Measurements from ENCODE around the gene KCNT2. TPM values are rescaled to one million over a fixed set of nuclear protein-coding genes. Genes with fewer than 3 reads are reported as not detected.

KCNT2 gene
- total and polyA plus RNA-seq, 4 donors, result 1.7 to 11.2 (median 6.8) TPM

- TF ChIP-seq, protein P1, sequence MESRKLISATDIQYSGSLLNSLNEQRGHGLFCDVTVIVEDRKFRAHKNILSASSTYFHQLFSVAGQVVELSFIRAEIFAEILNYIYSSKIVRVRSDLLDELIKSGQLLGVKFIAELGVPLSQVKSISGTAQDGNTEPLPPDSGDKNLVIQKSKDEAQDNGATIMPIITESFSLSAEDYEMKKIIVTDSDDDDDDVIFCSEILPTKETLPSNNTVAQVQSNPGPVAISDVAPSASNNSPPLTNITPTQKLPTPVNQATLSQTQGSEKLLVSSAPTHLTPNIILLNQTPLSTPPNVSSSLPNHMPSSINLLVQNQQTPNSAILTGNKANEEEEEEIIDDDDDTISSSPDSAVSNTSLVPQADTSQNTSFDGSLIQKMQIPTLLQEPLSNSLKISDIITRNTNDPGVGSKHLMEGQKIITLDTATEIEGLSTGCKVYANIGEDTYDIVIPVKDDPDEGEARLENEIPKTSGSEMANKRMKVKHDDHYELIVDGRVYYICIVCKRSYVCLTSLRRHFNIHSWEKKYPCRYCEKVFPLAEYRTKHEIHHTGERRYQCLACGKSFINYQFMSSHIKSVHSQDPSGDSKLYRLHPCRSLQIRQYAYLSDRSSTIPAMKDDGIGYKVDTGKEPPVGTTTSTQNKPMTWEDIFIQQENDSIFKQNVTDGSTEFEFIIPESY (IDR thresholded peaks at IDR 0.05), result no peak
- TF ChIP-seq, protein P2, sequence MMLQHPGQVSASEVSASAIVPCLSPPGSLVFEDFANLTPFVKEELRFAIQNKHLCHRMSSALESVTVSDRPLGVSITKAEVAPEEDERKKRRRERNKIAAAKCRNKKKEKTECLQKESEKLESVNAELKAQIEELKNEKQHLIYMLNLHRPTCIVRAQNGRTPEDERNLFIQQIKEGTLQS (IDR thresholded peaks at IDR 0.05), result no peak
- TF ChIP-seq HNF4G (IDR thresholded peaks at IDR 0.05) (no peak), NR2F2 (IDR thresholded peaks at IDR 0.05) (no peak), SP1 (IDR thresholded peaks at IDR 0.05) (no peak), GABPA (IDR thresholded peaks at IDR 0.05 in 1 of 2, conservative IDR thresholded peaks at IDR 0.05 in 1 of 2) (no peak), YY1 (IDR thresholded peaks at IDR 0.05) (no peak), JUND (IDR thresholded peaks at IDR 0.05) (no peak)
- TF ChIP-seq, protein P3, sequence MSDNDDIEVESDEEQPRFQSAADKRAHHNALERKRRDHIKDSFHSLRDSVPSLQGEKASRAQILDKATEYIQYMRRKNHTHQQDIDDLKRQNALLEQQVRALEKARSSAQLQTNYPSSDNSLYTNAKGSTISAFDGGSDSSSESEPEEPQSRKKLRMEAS (IDR thresholded peaks at IDR 0.05), result no peak
These were observed 11.5 kb upstream of the KCNT2 start (continued) for GRCh38 chr1:196619721-196620120.

DNA sequence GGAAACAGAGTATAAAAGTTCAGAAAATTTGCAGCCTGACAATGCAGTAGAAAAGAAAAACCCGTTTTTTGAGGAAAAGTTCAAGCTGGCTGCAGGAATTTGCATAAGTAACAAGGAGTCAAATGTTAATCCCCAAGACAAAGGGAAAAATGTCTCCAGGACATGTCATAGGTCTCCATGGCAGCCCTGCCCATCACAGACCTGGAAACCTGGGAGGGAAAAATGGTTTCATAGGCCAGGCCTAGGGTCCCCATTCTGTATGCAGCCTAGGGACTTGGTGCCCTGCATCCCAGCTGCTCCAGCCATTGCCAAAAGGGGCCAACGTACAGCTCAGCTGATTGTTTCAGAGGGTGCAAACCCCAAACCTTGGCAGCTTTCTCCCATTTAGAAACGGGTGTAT, 3.6 kb upstream of the KCNT2 start:
- peaks cover 0 to 12% (median 2%) of the 10 kb centered on the region in 4 donors for H3K4me1 ChIP-seq (ENCODE audit: control insufficient read depth in 4 of 4, insufficient read depth in 4 of 4, low read length in 3 of 4)
- WGBS, result 84% methylated on average over 3 of the region's 3 CpGs
- H3K27me3 ChIP-seq (ENCODE audit: control insufficient read depth in 4 of 4, insufficient read depth in 4 of 4, low read length in 3 of 4), result no peaks in the 10 kb centered on the region
- H3K4me3 ChIP-seq (ENCODE audit: low read depth in 1 of 3, low read length in 3 of 3), result no peak overlapping the region
- no peaks in the 10 kb centered on the region for H3K9me3 ChIP-seq (ENCODE audit: control insufficient read depth in 4 of 4, low read length in 3 of 4)
- H3K9ac ChIP-seq (ENCODE audit: low read depth in 1 of 2, low read length in 2 of 2), result no peak overlapping the region
- DNase-seq (ENCODE audit: low spot score), result no peak
- TF ChIP-seq EGR1 (IDR thresholded peaks at IDR 0.05; ENCODE audit: low read depth in 2 of 2) (no peak), RAD21 (IDR thresholded peaks at IDR 0.05) (no peak), YY1 (IDR thresholded peaks at IDR 0.05) (no peak), NR2F2 (IDR thresholded peaks at IDR 0.05) (no peak), GABPA (IDR thresholded peaks at IDR 0.05 in 1 of 2, conservative IDR thresholded peaks at IDR 0.05 in 1 of 2) (no peak), RXRA (IDR thresholded peaks at IDR 0.05) (no peak), HNF4G (IDR thresholded peaks at IDR 0.05) (no peak), FOXA1 (IDR thresholded peaks at IDR 0.05) (no peak), HNF4A (conservative IDR thresholded peaks at IDR 0.05) (no peak), FOXA2 (IDR thresholded peaks at IDR 0.05) (no peak)
- TF ChIP-seq, protein P3 (IDR thresholded peaks at IDR 0.05), result no peak
- TF ChIP-seq, protein P1 (IDR thresholded peaks at IDR 0.05), result no peak
- TF ChIP-seq, protein P4, sequence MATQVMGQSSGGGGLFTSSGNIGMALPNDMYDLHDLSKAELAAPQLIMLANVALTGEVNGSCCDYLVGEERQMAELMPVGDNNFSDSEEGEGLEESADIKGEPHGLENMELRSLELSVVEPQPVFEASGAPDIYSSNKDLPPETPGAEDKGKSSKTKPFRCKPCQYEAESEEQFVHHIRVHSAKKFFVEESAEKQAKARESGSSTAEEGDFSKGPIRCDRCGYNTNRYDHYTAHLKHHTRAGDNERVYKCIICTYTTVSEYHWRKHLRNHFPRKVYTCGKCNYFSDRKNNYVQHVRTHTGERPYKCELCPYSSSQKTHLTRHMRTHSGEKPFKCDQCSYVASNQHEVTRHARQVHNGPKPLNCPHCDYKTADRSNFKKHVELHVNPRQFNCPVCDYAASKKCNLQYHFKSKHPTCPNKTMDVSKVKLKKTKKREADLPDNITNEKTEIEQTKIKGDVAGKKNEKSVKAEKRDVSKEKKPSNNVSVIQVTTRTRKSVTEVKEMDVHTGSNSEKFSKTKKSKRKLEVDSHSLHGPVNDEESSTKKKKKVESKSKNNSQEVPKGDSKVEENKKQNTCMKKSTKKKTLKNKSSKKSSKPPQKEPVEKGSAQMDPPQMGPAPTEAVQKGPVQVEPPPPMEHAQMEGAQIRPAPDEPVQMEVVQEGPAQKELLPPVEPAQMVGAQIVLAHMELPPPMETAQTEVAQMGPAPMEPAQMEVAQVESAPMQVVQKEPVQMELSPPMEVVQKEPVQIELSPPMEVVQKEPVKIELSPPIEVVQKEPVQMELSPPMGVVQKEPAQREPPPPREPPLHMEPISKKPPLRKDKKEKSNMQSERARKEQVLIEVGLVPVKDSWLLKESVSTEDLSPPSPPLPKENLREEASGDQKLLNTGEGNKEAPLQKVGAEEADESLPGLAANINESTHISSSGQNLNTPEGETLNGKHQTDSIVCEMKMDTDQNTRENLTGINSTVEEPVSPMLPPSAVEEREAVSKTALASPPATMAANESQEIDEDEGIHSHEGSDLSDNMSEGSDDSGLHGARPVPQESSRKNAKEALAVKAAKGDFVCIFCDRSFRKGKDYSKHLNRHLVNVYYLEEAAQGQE (IDR thresholded peaks at IDR 0.05), result no peak
- no peak overlapping the region for H3K27ac ChIP-seq (ENCODE audit: low read depth in 1 of 2, low read length in 2 of 2)
- no peaks in the 10 kb centered on the region for H3K36me3 ChIP-seq (ENCODE audit: control insufficient read depth in 4 of 4, insufficient read depth in 3 of 4, low read depth in 1 of 4, low read length in 3 of 4)

Data from liver (tissue), 9 donors.